Measurements from ENCODE around the gene SLC4A5.

- TF ChIP-seq, protein P1, sequence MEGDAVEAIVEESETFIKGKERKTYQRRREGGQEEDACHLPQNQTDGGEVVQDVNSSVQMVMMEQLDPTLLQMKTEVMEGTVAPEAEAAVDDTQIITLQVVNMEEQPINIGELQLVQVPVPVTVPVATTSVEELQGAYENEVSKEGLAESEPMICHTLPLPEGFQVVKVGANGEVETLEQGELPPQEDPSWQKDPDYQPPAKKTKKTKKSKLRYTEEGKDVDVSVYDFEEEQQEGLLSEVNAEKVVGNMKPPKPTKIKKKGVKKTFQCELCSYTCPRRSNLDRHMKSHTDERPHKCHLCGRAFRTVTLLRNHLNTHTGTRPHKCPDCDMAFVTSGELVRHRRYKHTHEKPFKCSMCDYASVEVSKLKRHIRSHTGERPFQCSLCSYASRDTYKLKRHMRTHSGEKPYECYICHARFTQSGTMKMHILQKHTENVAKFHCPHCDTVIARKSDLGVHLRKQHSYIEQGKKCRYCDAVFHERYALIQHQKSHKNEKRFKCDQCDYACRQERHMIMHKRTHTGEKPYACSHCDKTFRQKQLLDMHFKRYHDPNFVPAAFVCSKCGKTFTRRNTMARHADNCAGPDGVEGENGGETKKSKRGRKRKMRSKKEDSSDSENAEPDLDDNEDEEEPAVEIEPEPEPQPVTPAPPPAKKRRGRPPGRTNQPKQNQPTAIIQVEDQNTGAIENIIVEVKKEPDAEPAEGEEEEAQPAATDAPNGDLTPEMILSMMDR (IDR thresholded peaks at IDR 0.05) = no peak
- TF ChIP-seq POLR2A (IDR thresholded peaks at IDR 0.05) = no peak
Observed at GRCh38 chr2:74385396-74385795, 42.2 kb upstream of the SLC4A5 start.

All from esophagus squamous epithelium (tissue), 4 donors.